Measurements from ENCODE around the gene SLC37A1. TPM values are rescaled to one million over a fixed set of nuclear protein-coding genes. Genes with fewer than 3 reads are reported as not detected.

Gene SLC37A1
- 2.7 to 3.6 TPM (median 3.2 TPM) in 5 replicates for total RNA-seq (2022; extraction: Qiagen RNA extraction)

GRCh38 chr21:42513151-42513984, at the start of gene SLC37A1:
Gene SLC37A1 (plus strand): TSS chr21:42513852. CDS start chr21:42518455, 4,603 bp downstream.

DNA sequence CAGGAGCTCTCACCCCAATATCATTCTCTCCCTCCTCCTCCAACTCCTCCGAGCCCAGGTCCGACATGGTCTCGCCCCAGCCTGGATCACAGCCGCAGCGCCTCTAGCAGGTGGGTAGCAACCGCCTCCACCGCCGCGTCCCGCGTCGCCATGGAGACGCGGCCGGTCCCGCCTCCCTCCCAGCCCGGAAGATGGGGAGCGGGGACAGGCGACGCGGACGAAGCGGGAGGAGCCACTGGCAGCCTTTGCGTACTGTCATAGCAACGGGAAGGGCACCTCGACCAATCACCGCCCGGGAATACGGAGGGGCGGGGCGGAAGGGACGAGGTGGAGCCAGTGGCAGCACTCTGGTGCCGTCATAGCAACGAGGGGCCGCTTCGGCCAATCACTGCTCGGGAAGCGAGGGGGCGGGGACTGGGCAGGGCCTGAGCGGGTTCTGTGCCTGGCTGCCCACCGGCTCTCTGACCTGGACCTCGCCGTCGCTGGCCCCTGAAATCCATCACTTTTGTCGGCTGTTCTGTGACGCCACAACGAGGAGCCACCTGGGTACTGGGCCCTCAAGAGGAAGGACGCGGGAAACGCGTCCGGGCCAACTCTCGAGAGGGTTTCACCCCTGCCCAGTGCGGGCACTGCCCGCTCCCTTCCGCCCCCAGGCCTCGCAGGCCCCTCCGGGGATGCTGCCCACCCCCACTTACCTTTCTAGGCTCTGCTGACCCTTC, 17.4 kb upstream of the SLC37A1 start, which contains the start of gene RSPH1:
Gene RSPH1 (minus strand): TSS at position 105 of the 719 bp plus-strand sequence. CDS start 38 bp downstream, at position 67.

Other genes starting within 250 kb of the SLC37A1 start
- not detected in 5 replicates for gene TFF3, start 198.4 kb upstream of the SLC37A1 start, total RNA-seq (2022; extraction: Qiagen RNA extraction)
- gene TFF2, start 162.9 kb upstream of the SLC37A1 start, total RNA-seq (2022; extraction: Qiagen RNA extraction): not detected in 5 replicates
- 22.1 to 31.3 TPM (median 26.8 TPM) in 5 replicates for gene TFF1, start 147.3 kb upstream of the SLC37A1 start, total RNA-seq (2022; extraction: Qiagen RNA extraction)
- gene TMPRSS3, start 117.8 kb upstream of the SLC37A1 start, total RNA-seq (2022; extraction: Qiagen RNA extraction): 0.14 to 0.57 TPM (median 0.34 TPM) in 5 replicates
- gene UBASH3A, start 110.0 kb upstream of the SLC37A1 start, total RNA-seq (2022; extraction: Qiagen RNA extraction): 0.11 to 0.21 TPM (median 0.16 TPM) in 5 replicates
- gene RSPH1, start 17.6 kb upstream of the SLC37A1 start, total RNA-seq (2022; extraction: Qiagen RNA extraction): 0.59 to 0.92 TPM (median 0.74 TPM) in 5 replicates
- 1.0 to 1.5 TPM (median 1.3 TPM) in 5 replicates for gene PDE9A, start 139.8 kb downstream of the SLC37A1 start, total RNA-seq (2022; extraction: Qiagen RNA extraction)